HG02884 (cell line): ENCODE results near the gene GRAMD1B.
A peak's percentile ranks its signal among the peaks of the same experiment; 100 is the strongest.
"Not testable (repeated sequence)": the region's sequence is repeated elsewhere in the genome, so short reads cannot be mapped to it uniquely, and the experiment has no call there.

Experiments used
- ATAC-seq: cut with Tn5 transposase; IDR thresholded peaks from one replicate; pipeline ENCODE4 v1.9.1; 2021; ENCODE audit warnings: mild to moderate bottlenecking, moderate library complexity; ENCODE audit not compliant: unreplicated experiment

Gene GRAMD1B

DNA sequence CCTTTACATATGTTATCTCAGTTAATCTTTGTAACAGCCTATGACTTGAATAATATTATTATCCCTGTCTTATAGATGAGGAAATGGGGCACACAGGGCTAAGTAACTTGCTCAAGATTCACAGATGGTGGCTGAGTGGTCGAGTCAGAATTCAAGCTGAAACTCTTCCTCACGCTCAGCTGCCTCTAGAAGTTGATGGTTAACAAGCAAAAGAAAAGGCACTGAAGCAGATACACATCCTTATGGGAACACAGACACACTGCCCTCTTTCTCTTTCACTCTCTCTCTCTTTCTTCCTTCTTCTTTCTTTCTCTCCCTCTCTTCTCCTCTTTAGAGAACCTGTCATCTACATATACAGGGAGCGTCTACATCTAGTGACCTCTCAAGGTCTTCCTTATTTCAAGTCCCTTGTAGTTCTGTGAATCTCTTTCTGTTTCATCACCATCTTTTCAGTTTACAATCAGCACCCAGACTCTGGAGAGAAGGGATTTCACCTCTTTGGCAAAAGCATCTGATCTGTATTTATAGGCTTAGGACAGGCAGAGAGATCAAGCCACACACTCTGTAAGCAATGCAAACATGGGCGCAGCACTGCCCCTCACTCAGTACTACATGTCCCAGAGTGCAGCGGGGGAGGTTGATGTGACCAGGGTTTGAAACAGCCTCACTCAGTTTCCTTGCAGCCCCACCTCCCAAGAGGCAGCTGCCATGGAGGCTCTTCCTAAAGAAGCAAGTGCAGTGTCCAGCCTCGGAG, 75.7 kb downstream of the GRAMD1B start:
- peak; percentile 66 for ATAC-seq

DNA sequence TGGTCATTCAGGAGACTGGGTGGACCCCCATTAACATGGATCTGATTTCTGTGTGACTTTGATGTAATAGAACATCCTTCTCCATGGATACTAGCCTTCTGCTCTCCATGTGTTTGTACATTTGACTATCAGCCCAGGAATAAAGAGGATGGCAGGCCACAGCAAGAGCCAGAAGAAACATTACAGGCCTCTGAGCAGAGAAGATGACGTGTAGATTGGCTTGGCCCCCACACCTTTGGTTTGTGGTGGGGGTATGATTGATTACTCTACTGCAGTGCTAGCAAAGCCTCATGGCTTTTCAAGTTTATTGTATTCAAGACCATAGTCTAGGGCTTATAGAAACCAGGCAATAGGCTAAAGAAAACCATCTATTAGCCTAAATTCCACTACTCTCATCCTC, 77.0 kb downstream of the GRAMD1B start:
- no peak for ATAC-seq

DNA sequence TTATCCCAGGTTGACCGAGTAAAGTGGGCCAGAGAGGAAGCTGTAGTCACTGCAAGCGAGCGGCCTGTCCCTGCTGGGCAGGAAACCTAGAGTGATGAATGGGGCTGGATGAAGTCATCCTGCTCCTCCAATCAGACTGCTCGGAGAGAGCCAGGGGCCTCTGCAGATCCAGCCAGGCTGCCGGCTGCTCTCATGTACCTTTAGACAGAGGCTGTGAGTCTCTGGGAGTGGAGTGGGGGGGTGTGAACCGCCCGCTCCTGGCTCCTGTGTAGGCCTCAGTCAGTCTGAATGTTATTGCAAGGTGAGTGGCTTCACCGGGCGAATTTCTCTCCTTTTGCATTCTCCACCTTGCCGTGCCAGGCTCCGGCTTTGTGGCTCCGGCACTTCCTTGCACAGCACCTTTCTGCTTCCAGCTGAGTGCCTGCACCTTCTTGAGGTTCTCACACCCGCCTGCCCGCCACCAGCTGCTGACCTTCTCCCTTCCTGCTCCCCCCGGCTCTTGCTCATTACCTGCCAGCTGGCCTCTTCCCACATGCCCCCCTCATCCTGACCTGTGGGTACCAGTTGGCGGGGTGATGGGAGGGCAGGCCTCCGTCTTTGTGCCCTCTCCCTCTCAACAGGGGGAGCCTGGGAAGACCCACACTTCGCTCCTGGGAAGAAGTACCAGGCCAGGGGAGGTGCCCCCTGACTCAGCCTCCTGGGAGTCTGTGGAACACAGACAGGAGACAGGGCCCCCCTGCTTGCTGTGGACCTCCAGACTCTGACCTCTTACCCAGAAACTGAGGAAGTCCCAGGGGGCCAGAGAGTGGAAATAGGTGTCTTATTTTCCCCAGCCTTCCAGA, 79.9 kb downstream of the GRAMD1B start:
- no peak for ATAC-seq

DNA sequence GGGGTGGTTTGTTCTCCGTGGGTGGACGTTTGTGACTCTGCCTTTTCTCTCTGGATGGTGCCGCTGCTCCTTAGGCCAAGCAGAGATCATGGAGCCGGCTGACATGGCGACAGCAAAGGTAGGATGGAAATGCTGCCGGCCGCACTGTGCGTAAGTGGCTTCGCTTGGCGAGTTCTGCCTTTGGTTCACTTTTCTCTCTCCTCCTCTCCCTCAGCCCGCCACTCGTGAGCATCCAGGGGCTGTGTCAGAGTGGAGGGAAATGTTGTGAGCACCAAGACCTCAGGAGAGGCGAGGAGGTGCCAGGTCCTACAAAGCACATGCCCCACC, 80.5 kb downstream of the GRAMD1B start:
- ATAC-seq: no peak

DNA sequence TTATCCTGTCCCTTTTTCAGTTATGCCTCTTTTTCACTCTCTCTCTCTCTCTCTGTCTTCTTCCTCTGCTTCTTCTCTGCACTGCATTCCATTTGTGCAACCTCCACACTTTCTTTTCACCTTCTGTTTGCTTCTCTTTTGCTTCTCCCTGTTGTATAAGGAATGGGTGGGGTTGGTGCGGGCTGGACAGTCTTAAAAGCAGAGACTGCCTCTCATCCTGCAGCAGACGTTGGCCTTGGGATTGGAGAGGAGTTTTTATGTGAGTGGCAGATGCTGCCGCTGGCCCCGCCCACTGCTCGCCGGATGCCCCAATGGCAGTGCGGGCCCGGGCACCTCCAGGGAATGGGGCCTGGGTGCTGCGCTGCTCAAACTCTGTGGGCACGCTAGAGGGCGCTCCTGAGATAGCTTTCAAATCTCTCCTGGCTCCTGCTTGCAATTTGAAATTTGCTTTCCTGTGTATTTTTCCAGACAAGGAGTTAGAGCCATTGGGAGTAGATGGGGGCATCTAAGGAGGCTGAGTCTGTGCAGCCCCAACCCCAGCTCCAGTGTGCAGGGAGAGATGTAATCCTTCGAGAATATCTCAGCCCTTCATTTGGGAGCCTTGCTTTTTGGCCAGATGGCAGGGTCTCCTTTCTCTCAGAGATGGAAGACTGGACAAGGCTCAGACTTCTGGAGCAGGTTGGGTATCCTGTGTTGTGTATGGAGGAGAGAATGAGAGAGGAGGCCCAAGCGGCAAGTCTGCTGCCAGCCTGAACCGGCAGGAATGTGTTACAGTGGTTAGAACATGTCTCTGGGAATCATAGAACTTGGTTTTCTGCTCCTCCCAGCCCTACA, 81.2 kb downstream of the GRAMD1B start:
- ATAC-seq: peak; percentile 78

DNA sequence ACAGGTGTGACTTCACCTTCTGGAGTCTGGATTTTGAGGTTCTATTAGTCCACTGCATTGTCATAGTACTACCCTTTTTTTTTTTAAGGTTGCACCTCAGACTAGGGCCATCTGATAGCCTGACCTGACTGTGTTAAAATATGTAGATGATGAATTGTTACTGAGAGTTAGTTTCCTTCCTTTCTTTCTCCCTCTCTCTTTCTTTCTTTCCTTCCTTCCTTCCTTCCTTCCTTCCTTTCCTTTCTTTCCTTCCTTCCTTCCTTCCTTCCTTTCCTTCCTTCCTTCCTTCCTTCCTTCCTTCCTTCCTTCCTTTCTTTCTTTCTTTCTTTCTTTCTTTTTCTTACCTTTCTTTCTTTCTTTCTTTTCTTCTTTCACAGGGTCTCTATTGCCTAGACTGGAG, 83.2 kb downstream of the GRAMD1B start:
- not testable (repeated sequence) for ATAC-seq

DNA sequence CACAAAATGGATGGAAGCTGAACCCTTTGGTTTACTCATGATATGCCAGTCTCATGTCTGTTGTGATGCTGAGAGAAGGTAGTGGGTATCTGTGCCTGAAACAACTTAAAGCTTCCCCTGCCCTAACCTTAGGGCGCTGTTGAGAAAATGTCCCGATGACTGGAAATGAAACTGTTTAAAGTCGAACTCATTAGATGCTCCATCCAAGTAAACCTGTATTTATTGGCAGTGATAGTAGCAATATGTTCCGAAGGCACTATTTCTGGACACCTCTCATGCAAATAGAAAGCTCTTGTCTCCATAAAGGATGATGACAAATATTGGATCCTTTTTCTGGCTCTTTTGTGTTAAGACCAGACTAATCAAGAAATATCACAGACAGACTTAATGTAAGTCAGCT, 86.2 kb downstream of the GRAMD1B start:
- ATAC-seq: no peak

DNA sequence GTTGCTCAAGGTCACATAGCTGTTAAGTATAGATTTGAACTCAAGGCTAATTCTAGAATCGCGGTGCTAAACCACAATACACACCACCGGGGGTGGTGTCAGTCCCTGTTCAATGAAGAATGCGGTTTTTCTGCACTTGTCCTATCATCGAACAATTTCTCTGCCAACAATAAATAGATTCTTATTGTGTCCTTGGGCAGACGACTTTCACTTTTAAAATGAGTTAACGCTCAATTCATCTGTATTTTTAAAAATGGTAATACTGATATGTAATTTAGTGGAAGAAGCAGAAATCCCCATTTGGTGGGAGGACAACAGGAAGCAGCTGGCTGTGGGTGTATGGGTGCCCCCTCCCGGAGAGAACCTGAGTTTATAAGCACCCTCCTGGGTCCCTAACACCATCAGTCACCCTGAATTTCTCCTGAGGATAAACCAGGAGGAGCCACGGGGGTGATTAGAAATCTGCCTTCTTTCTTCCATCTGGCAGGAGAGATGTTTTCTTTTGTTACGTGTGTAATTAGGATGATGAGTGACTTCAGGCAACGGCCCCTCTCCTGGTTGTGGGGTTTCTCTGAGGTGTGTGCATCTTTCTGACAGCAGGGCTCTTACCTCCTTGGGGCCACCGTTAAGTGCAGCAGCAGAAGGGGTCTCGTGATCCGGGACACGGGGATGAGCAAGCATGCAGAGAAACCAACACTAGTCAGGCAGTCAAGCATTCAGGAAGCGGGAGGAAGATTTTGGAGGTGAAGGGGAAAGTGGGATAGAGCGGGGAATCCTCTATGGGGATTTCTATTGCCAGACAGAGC, 87.7 kb downstream of the GRAMD1B start:
- peak; percentile 59 for ATAC-seq

DNA sequence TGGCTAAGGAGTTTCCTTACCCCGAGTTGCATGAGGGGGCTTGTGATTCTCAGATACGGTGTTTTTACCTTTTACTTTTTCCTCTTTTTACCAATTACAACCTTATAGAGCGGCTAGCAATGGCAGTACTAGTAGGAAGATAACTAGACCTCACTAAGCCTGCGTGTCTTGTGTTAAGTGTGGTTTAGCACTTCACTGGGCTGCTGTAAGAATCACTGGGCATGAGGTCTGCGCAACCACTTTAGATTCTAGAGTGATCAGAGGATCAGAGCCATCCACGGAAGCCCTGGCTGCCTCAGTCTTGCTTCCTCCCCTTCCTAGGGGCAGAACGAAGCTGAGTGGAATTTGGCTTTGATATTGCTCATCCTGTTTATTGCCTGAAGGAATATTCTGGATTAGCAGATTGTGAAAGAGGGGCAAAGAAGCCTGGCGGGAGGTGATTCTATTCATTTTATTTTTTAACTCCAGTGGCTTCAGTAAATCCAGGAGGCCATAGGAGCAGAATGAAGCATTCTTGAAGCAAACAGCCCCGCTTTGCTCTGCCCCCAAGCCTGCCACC, 88.5 kb downstream of the GRAMD1B start:
- ATAC-seq: peak; percentile 37

DNA sequence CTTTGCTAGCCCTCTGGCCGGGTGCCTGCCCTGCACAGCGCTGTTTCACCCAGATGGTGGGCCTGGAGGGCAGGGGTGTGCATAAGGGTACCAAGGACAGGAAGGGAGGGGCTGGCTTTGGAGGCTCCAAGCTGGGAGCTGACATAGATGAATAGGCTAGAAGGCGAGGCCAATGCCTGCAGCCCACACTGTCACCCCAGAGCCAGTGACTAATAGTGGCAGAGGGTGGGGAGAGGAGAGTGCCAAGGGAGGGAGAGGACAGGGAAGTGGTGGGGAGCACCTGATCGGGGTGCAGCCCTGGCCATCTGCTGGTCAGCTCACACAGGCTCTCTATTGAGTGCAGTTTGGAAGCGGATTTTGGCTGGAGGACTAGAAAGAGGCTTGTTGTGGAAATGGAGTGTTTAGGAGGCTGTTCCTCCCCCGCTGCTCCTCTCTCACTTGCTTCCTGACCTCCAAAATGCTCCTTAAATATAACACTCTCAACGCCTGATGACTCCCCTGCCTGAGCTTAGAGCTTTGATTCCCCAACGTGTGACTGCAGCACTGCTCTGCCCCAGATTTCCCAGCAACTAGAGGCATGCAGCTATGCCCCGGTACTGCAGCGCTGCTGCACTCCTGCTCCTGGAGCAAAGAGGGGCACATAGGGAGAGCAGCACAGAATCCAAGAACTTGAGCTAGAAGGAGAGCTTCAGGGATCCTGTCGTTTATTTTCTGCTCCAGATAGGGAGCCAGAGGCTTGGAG, 89.2 kb downstream of the GRAMD1B start:
- no peak for ATAC-seq

DNA sequence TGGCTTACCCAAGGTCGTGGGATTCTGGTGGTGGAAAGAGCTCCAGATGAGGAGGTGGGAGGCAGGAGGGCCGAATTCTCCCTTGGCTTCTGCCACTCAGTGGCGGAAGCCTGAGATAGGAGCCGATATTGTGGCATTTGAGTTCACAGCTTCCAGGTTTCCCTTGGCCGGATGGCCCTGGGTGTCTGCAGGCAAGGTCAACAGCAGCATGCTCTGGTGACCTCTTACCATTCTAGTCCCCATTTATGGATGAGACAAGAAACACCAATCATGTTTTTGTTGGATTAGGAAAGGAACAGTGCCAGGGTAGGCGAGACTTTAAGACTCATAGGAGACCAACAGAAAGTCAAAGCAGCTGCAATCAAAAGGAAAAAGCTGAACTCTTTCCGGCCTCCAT, 89.7 kb downstream of the GRAMD1B start:
- no peak for ATAC-seq

DNA sequence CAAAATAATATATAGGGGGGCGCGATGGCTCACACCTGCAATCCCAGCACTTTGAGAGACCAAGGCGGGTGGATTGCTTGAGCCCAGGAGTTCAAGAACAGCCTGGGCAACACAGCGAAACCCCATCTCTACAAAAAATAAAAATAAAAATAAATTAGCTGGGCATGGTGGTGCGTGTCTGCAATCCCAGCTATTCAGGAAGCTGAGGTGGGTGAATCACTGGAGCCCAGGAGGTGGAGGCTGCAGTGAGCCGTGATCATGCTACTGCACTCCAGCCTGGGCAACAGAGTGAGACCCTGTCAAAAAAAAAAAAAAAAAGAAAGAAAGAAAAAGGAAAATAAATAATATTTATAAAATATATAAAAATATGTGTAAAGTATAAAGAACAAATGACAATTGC, 90.4 kb downstream of the GRAMD1B start:
- ATAC-seq: not testable (repeated sequence)

DNA sequence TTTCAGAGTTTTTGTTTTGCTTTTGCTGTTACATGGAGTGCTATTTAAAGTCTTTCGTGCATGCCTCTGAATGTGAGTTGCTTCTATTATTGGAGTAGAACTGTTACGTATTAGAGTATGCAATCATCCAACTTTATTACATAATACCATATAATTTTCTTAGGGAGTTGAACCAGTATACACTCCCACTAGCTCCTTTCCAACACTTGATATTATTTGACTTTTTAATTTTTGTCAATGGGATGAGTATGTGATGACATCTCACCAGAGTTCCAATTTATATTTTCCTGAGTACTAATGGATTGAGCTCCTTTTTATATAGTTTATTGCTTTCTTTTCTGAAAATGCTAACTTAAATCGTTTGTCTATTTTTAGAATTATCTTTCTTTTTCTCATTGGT, 90.9 kb downstream of the GRAMD1B start:
- no peak for ATAC-seq

DNA sequence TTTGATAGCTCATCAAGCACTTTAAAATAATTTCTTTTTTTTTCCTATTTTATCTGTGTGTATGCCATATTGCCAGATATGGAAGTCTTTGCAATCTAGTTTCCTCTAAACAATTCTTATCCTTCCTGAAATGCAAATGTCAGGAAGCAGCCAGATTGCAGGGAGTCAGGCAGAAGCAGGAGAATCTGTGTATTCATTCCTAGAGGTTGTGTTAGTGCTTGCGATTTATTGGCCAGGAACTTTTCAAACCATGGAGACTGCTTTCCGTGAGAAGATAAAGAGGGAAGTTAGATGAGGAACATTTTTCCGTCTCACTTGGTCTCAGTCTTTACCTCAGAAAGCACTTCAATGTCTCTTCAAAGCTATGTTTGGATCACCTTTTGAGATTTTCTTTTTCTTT, 91.9 kb downstream of the GRAMD1B start:
- no peak for ATAC-seq

DNA sequence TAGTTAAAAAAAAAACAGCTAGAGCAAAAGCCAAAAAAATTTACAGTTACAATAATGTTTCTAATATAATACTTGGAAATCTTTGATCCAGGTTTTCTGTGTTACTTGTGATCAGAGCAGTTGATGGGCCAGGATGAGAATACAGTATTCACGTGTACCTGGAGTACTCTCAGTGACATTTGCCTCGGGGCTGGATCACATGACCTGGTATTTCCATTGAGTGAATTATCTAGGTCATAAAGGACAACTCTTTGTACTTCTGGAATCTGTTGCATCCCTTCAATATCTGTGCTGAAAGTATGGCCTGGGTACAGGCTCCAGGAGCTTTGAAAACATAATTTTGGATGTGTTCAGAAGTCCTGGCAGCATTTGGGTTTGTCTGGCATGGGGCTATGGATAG, 93.5 kb downstream of the GRAMD1B start:
- no peak for ATAC-seq

DNA sequence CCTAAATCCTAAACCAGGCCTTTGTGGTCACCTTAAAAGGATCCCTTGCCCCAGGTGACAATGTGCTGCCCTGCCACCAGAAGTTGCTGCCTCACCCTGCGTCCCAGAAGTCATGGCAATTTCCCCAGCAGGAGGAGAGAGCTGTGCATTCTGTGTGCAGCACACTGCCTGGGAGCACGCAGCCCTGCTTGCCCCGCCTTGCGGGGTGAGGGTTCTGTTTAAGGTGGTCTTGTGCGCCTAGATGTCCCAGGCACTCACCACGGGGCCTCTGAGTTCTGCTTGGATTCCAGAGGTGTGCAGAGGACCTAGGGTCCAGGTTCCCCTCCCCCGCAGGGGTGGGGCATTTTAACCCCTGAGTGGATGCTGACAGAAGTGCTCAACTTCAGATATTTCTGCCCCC, 95.0 kb downstream of the GRAMD1B start:
- ATAC-seq: no peak

DNA sequence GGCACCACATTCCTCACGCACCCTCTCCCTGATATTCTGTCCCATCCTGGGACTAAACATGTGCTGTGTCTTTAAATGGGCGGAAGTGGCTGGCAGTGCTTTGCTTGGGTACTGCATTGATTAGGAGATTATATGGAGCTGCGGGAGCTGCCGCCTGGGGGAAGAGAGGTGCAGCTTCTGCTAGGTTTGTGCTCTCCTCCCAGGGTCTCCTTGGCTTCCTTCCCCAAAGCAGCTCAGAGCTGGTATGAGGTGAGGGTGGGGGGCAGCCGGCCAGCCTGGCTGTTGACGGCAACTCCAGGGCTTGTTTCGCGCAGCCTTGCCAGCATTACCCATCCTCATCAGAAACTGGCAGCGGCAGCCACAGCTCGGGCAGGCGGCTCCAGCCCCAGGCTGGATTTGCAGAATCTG, 95.4 kb downstream of the GRAMD1B start:
- ATAC-seq: no peak

DNA sequence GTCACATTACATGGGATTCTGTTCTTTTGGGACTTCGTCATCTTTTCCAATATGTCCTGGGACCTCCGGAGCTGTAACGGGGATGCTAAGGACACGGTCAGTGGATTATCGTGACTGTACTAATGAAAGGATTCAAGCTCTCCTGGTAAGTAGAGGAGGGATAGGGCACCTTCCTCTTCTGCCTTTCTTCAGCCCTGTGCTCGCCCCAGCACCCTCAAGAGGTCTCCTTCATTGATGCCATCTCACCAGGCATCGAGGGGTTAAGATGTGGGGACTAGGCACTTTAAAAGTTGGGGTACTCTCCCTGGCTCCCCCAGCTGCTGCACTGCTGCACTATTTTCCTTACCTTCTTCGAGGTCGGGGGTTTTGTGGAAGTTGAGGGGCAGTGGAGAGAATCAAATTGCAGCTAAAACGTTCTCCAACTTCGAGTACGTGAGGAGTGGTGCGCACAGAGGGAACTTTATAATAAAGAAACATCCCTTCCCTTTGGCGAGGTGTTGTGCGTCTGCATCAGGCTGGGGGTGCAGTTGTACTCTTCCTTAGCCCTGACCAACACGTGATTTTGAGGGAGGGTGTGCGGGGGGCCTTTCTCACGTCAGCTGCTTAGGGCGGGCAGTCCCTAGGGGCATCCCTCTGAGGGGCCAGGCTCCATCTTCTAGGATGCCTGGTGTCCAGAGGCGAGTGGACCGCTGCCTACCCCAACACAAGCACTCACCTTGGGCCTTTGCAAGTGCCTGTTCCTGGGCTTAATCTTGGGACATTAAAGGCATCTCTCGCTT, 96.1 kb downstream of the GRAMD1B start:
- no peak for ATAC-seq

DNA sequence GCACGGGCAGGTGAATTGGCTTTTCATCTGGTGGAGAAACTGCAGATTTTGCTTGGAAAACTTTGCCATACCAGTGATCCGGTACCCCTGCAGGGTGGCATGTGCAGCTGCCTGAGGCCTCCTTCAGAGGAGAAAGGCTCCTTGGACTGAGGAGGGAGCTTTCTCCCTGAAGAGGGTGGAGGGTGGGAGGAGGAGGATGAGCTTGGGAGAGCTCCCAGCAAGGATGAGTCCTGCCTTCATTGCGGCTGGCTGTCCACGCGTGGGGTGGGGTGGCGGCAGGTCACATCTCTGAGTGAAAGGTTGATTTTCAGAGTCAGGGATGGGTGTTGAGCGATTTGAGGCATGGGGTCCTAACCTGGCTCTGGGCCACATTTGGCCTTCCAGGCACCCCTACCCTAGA, 96.8 kb downstream of the GRAMD1B start:
- ATAC-seq: no peak
